ENCODE results near the gene ABTB1. TPM values are rescaled to one million over a fixed set of nuclear protein-coding genes. Genes with fewer than 3 reads are reported as not detected.

ABTB1 gene
- total RNA-seq, 2 donors from 2014 or later: 14.9 to 22.9 TPM

DNA sequence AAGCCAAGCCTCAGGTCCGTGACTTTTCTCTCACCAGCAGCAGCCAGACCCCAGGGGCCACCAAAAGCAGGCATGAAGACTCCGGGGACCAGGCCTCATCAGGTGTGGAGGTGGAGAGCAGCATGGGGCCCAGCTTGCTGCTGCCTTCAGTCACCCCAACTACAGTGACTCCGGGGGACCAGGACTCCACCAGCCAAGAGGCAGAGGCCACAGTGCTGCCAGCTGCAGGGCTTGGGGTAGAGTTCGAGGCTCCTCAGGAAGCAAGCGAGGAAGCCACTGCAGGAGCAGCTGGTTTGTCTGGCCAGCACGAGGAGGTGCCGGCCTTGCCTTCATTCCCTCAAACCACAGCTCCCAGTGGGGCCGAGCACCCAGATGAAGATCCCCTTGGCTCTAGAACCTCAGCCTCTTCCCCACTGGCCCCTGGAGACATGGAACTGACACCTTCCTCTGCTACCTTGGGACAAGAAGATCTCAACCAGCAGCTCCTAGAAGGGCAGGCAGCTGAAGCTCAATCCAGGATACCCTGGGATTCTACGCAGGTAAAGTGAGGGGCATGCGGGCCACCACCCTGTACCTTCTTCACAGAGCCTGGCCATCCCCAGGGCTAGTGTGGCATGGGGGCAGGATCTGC is 12.0 kb upstream of the ABTB1 start:
- H3K27ac ChIP-seq: no peak overlapping the region
- H3K4me3 ChIP-seq: no peak overlapping the region
- H3K9me3 ChIP-seq: no peaks in the 10 kb centered on the region
- intact Hi-C loops (cut with DNase I): no loop called here
- DNase-seq: no peak
- no peaks in the 10 kb centered on the region for H3K4me1 ChIP-seq
- H3K9ac ChIP-seq (ENCODE audit: low read depth in 2 of 2, low read length in 2 of 2): no peak overlapping the region
- no peaks in the 10 kb centered on the region for H3K27me3 ChIP-seq
- no peaks in the 10 kb centered on the region for H3K36me3 ChIP-seq
- TF ChIP-seq, protein P1, sequence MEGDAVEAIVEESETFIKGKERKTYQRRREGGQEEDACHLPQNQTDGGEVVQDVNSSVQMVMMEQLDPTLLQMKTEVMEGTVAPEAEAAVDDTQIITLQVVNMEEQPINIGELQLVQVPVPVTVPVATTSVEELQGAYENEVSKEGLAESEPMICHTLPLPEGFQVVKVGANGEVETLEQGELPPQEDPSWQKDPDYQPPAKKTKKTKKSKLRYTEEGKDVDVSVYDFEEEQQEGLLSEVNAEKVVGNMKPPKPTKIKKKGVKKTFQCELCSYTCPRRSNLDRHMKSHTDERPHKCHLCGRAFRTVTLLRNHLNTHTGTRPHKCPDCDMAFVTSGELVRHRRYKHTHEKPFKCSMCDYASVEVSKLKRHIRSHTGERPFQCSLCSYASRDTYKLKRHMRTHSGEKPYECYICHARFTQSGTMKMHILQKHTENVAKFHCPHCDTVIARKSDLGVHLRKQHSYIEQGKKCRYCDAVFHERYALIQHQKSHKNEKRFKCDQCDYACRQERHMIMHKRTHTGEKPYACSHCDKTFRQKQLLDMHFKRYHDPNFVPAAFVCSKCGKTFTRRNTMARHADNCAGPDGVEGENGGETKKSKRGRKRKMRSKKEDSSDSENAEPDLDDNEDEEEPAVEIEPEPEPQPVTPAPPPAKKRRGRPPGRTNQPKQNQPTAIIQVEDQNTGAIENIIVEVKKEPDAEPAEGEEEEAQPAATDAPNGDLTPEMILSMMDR (IDR thresholded peaks at IDR 0.05): no peak

DNA sequence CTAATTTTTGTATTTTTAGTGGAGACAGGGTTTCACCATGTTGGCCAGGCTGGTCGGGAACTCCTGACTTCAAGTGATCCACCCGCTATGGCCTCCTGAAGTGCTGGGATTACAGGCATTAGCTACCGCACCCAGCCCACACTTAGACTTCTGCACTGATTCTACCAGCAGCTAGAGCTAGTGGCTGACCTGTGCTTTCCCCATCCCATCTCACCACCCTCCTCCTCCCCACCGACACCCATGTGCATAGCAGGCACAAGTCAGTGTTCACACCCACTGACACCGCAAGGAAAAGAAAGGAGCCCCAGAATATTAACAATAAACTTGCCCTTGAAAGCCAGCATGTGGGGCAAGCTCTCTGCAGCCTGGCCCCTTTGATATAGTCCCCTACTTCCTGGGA is 11.2 kb upstream of the ABTB1 start:
- no peak for DNase-seq
- H3K36me3 ChIP-seq: no peaks in the 10 kb centered on the region
- no peak overlapping the region for H3K9ac ChIP-seq (ENCODE audit: low read depth in 2 of 2, low read length in 2 of 2)
- TF ChIP-seq, protein P1 (IDR thresholded peaks at IDR 0.05): no peak
- H3K4me1 ChIP-seq: no peaks in the 10 kb centered on the region
- H3K27me3 ChIP-seq: no peaks in the 10 kb centered on the region
- no peaks in the 10 kb centered on the region for H3K9me3 ChIP-seq
- intact Hi-C loops (cut with DNase I): no loop called here
- H3K27ac ChIP-seq: no peak overlapping the region
- H3K4me3 ChIP-seq: no peak overlapping the region

DNA sequence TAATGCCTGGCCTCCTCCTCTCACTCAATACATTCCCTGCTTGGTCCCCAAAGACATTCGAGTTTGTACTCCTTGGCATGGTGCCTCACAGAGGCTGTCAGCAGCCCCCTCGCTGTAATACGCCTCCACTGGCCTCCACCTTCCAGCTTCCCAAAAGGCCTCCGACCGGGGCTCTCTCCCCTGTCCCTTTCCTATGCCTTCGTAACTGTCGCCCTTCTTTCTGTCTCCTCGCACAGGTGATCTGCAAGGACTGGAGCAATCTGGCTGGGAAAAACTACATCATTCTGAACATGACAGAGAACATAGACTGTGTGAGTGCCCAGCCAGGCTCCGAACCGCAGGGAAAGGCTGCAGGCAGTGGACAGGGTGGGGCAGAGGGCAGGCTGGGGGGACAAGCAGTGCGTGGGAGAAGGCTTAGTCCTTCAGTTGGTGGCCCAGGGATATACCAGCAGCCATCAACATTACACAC is 10.7 kb upstream of the ABTB1 start:
- H3K27ac ChIP-seq: no peak overlapping the region
- no peak overlapping the region for H3K4me3 ChIP-seq
- no peaks in the 10 kb centered on the region for H3K9me3 ChIP-seq
- no peak overlapping the region for H3K9ac ChIP-seq (ENCODE audit: low read depth in 2 of 2, low read length in 2 of 2)
- H3K36me3 ChIP-seq: no peaks in the 10 kb centered on the region
- no peaks in the 10 kb centered on the region for H3K4me1 ChIP-seq
- no peaks in the 10 kb centered on the region for H3K27me3 ChIP-seq
- DNase-seq: no peak
- intact Hi-C loops (cut with DNase I): no loop called here
- TF ChIP-seq, protein P1 (IDR thresholded peaks at IDR 0.05): no peak

DNA sequence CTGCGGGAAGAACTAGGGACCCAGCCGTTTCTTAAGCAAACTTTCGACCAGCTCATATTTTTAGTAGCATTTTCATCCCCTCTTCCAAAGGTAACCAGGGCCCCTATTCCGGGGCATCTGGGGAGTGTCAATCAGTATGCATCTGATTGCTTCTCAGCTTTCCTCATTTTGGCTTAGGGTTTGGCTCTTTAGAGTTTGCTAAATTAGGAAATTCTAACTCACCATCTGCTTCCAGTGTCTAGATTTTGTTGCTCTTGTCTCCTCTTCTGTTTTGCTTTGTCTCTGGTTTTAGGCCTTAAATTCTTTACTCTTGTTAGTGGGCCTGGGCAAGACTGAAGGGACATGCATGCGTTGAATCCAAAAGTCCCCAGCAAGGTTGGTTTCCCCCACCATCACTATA is 9.6 kb upstream of the ABTB1 start:
- intact Hi-C loops (cut with DNase I): no loop called here
- no peaks in the 10 kb centered on the region for H3K9me3 ChIP-seq
- no peaks in the 10 kb centered on the region for H3K4me1 ChIP-seq
- TF ChIP-seq, protein P1 (IDR thresholded peaks at IDR 0.05): no peak
- H3K27ac ChIP-seq: no peak overlapping the region
- no peak overlapping the region for H3K4me3 ChIP-seq
- H3K36me3 ChIP-seq: no peaks in the 10 kb centered on the region
- no peaks in the 10 kb centered on the region for H3K27me3 ChIP-seq
- no peak overlapping the region for H3K9ac ChIP-seq (ENCODE audit: low read depth in 2 of 2, low read length in 2 of 2)
- no peak for DNase-seq

DNA sequence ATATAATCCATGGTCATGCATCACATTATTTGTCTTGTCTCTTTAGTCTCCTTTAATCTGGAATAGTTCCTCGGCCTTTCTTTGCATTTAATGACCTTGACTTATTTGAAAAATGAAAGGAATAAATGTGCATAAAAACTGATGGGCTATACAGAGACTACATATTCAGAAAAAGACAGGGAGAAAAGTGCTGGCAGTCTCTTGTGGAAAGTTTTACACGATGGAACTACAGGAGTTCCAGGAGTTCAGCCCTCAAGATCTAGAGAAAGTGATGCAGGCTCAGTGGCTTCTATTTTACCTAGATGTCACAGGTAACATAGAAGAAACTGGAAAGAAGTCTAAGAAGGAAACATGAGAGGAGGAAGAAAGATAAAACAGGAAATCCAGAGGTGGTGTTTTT is 7.6 kb upstream of the ABTB1 start:
- H3K36me3 ChIP-seq: no peaks in the 10 kb centered on the region
- H3K27me3 ChIP-seq: no peaks in the 10 kb centered on the region
- H3K27ac ChIP-seq: no peak overlapping the region
- no peaks in the 10 kb centered on the region for H3K4me1 ChIP-seq
- H3K9ac ChIP-seq (ENCODE audit: low read depth in 2 of 2, low read length in 2 of 2): no peak overlapping the region
- DNase-seq: no peak
- TF ChIP-seq, protein P1 (IDR thresholded peaks at IDR 0.05): no peak
- H3K4me3 ChIP-seq: no peak overlapping the region
- intact Hi-C loops (cut with DNase I): no loop called here
- H3K9me3 ChIP-seq: no peaks in the 10 kb centered on the region

Measured in colonic mucosa (tissue), 4 donors.